HCT116 (cell line): ENCODE results near the gene SEMA6A. TPM values are rescaled to one million over a fixed set of nuclear protein-coding genes. Genes with fewer than 3 reads are reported as not detected.

Source experiments
- ATAC-seq: fragments of 200-7000 bp; cut with Tn5 transposase; 2 replicates; pipeline ENCODE4 v1.9.1; 2020; ENCODE audit warnings: mild to moderate bottlenecking, moderate library complexity
- BruUV-seq: library from RNA; stranded (reverse); fragments of 400-500 nt; replicated peaks from 2 replicates; lab custom pipeline; 2021; lab: Mats Ljungman, UMichigan
- CTCF ChIA-PET: fragments of 300-600 bp; sonication (Branson Sonifier 250); formaldehyde crosslinking; loops from one replicate; lab custom pipeline; 2021; ENCODE audit warnings: antibody characterized with exemption; lab: Charles Lee
- POLR2A ChIA-PET: fragments of 300-600, 350-600 bp; sonication (Branson Sonifier 250); formaldehyde crosslinking; loops from one replicate; lab custom pipeline; 2021; ENCODE audit warnings: antibody characterized with exemption; lab: Charles Lee
- RAD21 ChIA-PET, 2 experiments: fragments of 300-600 bp; sonication (Branson Sonifier 250); formaldehyde crosslinking; loops; one replicate each; lab custom pipeline; 2023; ENCODE audit warnings: low total read pairs in 2 of 2; ENCODE audit not compliant: uncharacterized antibody in 2 of 2, unreplicated experiment in 2 of 2, low non-redundant PET in 1 of 2; lab: Charles Lee
- DNase-seq: peaks from one replicate; pipeline ENCODE4 v3.0.0-alpha.2; 2010; ENCODE audit warnings: low read depth, low spot score
- H2AFZ ChIP-seq: fragments of 200-600 bp; shearing (Covaris generic), sonication (generic); 2 replicates; pipeline ENCODE4 v1.6.1; 2017; ENCODE audit warnings: low read depth, mixed run types, mixed read lengths, antibody characterized with exemption, low read length; ENCODE audit not compliant: poor library complexity, severe bottlenecking
- H3K27ac ChIP-seq: 2 replicates; pipeline ENCODE4 v1.5.1; 2012; ENCODE audit warnings: low read depth, low read length
- H3K27me3 ChIP-seq: fragments of 200-600 bp; sonication (generic); 2 replicates; pipeline ENCODE4 v1.6.1; 2016; ENCODE audit warnings: mixed run types, low read length, mixed read lengths; ENCODE audit not compliant: insufficient read depth
- H3K36me3 ChIP-seq, 2 experiments: fragments of 200-500 bp in 1 of 2; fragments of 200-600 bp in 1 of 2; sonication (Bioruptor generic) in 1 of 2; sonication (generic) in 1 of 2; 2 replicates each; pipeline versions ENCODE4 v1.5.1 to v1.6.1; 2014 to 2016; ENCODE audit warnings: low read length in 2 of 2, inconsistent platforms in 1 of 2, mixed read lengths in 1 of 2, mixed run types in 1 of 2; ENCODE audit not compliant: insufficient read depth in 2 of 2, control insufficient read depth in 1 of 2
- H3K4me1 ChIP-seq, 2 experiments: fragments of 200-600 bp in 1 of 2; sonication (generic) in 1 of 2; 2 replicates each; pipeline versions ENCODE4 v1.5.1 to v1.6.1; 2012 to 2017; ENCODE audit warnings: low read length in 2 of 2, inconsistent platforms in 1 of 2, mild to moderate bottlenecking in 1 of 2, mixed read lengths in 1 of 2, mixed run types in 1 of 2, moderate library complexity in 1 of 2; ENCODE audit not compliant: insufficient read depth in 2 of 2, control insufficient read depth in 1 of 2
- H3K4me2 ChIP-seq: fragments of 200-600 bp; sonication (generic); 2 replicates; pipeline ENCODE4 v1.6.1; 2017; ENCODE audit warnings: mixed run types, low read length, mixed read lengths
- H3K4me3 ChIP-seq, 2 experiments: fragments of 200-600 bp in 1 of 2; sonication (generic) in 1 of 2; replicated peaks in 1 of 2; 2 replicates each; pipeline ENCODE4 v1.5.1; 2011 to 2016; ENCODE audit warnings: low read length in 2 of 2, control low read depth in 1 of 2, low read depth in 1 of 2, mild to moderate bottlenecking in 1 of 2, mixed read lengths in 1 of 2, mixed run types in 1 of 2
- H3K79me2 ChIP-seq: fragments of 200-600 bp; sonication (generic); 2 replicates; pipeline ENCODE4 v1.6.1; 2017; ENCODE audit warnings: mild to moderate bottlenecking, mixed run types, low read length, moderate library complexity, mixed read lengths; ENCODE audit not compliant: insufficient read depth
- H3K9ac ChIP-seq: fragments of 200-600 bp; sonication (generic); 2 replicates; pipeline ENCODE4 v1.6.1; 2016; ENCODE audit warnings: low read length, mixed read lengths
- H3K9me2 ChIP-seq: fragments of 200-600 bp; sonication (generic), shearing (Covaris generic); 2 replicates; pipeline ENCODE4 v1.6.1; 2017; ENCODE audit warnings: mixed run types, mild to moderate bottlenecking, moderate library complexity; ENCODE audit not compliant: insufficient read depth
- H3K9me3 ChIP-seq, 2 experiments: fragments of 200-500 bp in 1 of 2; fragments of 200-600 bp in 1 of 2; sonication (Bioruptor generic) in 1 of 2; sonication (generic) in 1 of 2; 2 replicates each; pipeline ENCODE4 v1.6.1; 2014 to 2017; ENCODE audit warnings: low read length in 2 of 2, mixed read lengths in 2 of 2, inconsistent platforms in 1 of 2, low read depth in 1 of 2, mild to moderate bottlenecking in 1 of 2, mixed run types in 1 of 2, moderate library complexity in 1 of 2; ENCODE audit not compliant: control insufficient read depth in 1 of 2, insufficient read depth in 1 of 2
- H4K20me1 ChIP-seq: fragments of 200-600 bp; sonication (generic), shearing (Covaris generic); 2 replicates; pipeline ENCODE4 v1.6.1; 2017; ENCODE audit warnings: mixed run types, mild to moderate bottlenecking, moderate library complexity; ENCODE audit not compliant: insufficient read depth
- CBX3 ChIP-seq: IDR thresholded peaks from 2 replicates; pipeline ENCODE4 v1.6.1; 2012; ENCODE audit warnings: low read depth
- EGR1 ChIP-seq: IDR thresholded peaks from 2 replicates; pipeline ENCODE4 v1.6.1; 2012; ENCODE audit warnings: low read depth
- EZH2 ChIP-seq: fragments of 200-600 bp; sonication (generic); IDR thresholded peaks from 2 replicates; pipeline ENCODE4 v1.6.1; 2017; ENCODE audit warnings: antibody characterized with exemption, mixed run types
- FOSL1 ChIP-seq: IDR thresholded peaks from 2 replicates; pipeline ENCODE4 v1.6.1; 2012; ENCODE audit warnings: low read depth
- POLR2A ChIP-seq: IDR thresholded peaks from 2 replicates; pipeline ENCODE4 v1.7.0; 2011; ENCODE audit warnings: borderline replicate concordance; ENCODE audit not compliant: insufficient read depth, insufficient read length; ENCODE audit errors: extremely low read depth
- RAD21 ChIP-seq: IDR thresholded peaks from 2 replicates; pipeline ENCODE4 v1.6.1; 2012; ENCODE audit warnings: low read depth, mild to moderate bottlenecking
- SP1 ChIP-seq: IDR thresholded peaks from 2 replicates; pipeline ENCODE4 v1.6.1; 2012; ENCODE audit warnings: low read depth
- SRF ChIP-seq: IDR thresholded peaks from 2 replicates; pipeline ENCODE4 v1.6.1; 2012; ENCODE audit warnings: low read depth
- TCF7L2 ChIP-seq: IDR thresholded peaks from 2 replicates; pipeline ENCODE4 v1.7.0; 2011; ENCODE audit warnings: borderline replicate concordance, inconsistent platforms; ENCODE audit not compliant: insufficient read depth, insufficient read length; ENCODE audit errors: extremely low read depth
- YY1 ChIP-seq: IDR thresholded peaks from 2 replicates; pipeline ENCODE4 v1.6.1; 2011; ENCODE audit warnings: low read length, low read depth, moderate library complexity, mild to moderate bottlenecking; ENCODE audit not compliant: insufficient replicate concordance; ENCODE audit errors: extremely low read depth
- intact Hi-C: fragments of 100-400 bp; cut with micrococcal nuclease; formaldehyde crosslinking; loops from 2 replicates; pipeline ENCODE4 v1.10.0; 2022
- total RNA-seq: library from RNA; stranded (reverse); gene quantifications from one replicate; pipeline ENCODE4 v1.2.1, GENCODE V29; 2021; ENCODE audit not compliant: unreplicated experiment
- TF ChIP-seq, protein P1 (sequence below): IDR thresholded peaks from 2 replicates; pipeline ENCODE4 v1.6.1; 2012
- TF ChIP-seq, protein P2 (sequence below), 3 experiments: fragments of 200-600 bp in 1 of 3; sonication (generic) in 1 of 3; IDR thresholded peaks in 2 of 3; conservative IDR thresholded peaks in 1 of 3; 2 replicates each; pipeline ENCODE4 v1.5.1; 2012 to 2017; ENCODE audit warnings: low read depth in 2 of 3, low read length in 2 of 3, antibody characterized with exemption in 1 of 3, borderline replicate concordance in 1 of 3, control low read depth in 1 of 3, mild to moderate bottlenecking in 1 of 3, mixed read lengths in 1 of 3, mixed run types in 1 of 3, moderate library complexity in 1 of 3; ENCODE audit not compliant: insufficient read depth in 1 of 3
- TF ChIP-seq, protein P3 (sequence below): IDR thresholded peaks from 2 replicates; pipeline ENCODE4 v1.6.1; 2011; ENCODE audit warnings: mild to moderate bottlenecking, low read length, moderate library complexity; ENCODE audit not compliant: insufficient replicate concordance; ENCODE audit errors: extremely low read depth

Gene SEMA6A
- total RNA-seq, 1 experiment from 2014 or later: 6.7 TPM

DNA sequence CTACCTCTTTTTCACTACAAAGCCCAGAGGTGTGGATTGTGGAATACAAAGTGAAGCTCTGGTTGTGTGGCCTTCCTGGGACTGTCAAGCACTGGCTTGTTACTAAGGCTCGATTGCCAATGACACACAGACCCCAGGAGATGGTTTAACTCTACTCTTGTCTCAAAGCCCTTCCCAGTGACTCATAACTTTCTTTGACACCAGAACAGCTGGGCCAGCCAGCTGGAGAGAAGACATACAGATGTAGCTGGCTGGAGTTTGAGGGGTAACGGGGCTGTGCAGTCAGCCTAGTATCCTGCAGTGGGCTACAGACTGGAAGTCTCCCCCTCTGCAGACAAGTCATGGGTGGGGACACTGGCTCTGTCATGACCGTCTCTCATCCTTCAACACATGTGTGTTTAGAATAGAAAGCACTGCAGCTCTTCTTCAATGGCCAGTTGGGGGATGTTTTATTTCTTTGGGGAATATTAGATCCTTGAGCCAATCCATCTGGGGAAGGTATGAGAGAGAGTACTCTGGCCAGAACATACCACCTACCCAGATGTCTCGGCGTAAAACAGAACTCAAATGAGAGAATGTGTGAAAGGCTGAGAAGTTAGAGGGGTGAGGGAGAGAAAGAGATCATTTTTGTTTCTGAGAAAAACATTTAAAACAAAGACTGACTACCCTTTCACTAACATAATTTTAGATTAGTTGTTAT is 53.3 kb downstream of the SEMA6A start:
- no peak for DNase-seq
- POLR2A ChIA-PET: no interaction called here
- ATAC-seq: no peak
- Histone ChIP-seq H3K27me3 (no peaks in the 10 kb centered on the region), H3K4me1 (peaks cover 0 to 7% of the 10 kb centered on the region in 2 experiments; a peak in 1 of 4 replicates), H3K27ac (no peak overlapping the region), H3K79me2 (no peaks in the 10 kb centered on the region), H3K36me3 (no peaks in the 10 kb centered on the region), H3K4me2 (no peak overlapping the region), H2AFZ (no peak overlapping the region), H3K9me3 (no peaks in the 10 kb centered on the region), H3K9me2 (no peaks in the 10 kb centered on the region), H4K20me1 (no peaks in the 10 kb centered on the region), H3K4me3 (no peak overlapping the region), H3K9ac (no peak overlapping the region)
- intact Hi-C loops: loop anchor here (1.0 kb wide), 1 partner anchor 28 kb away; no protein-coding TSS in a partner anchor
- TF ChIP-seq EGR1 (no peak), FOSL1 (no peak)
- TF ChIP-seq, protein P1, sequence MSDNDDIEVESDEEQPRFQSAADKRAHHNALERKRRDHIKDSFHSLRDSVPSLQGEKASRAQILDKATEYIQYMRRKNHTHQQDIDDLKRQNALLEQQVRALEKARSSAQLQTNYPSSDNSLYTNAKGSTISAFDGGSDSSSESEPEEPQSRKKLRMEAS: no peak
- no TSS peak for BruUV-seq
- RAD21 ChIA-PET: no interaction called here
- CTCF ChIA-PET: no interaction called here

DNA sequence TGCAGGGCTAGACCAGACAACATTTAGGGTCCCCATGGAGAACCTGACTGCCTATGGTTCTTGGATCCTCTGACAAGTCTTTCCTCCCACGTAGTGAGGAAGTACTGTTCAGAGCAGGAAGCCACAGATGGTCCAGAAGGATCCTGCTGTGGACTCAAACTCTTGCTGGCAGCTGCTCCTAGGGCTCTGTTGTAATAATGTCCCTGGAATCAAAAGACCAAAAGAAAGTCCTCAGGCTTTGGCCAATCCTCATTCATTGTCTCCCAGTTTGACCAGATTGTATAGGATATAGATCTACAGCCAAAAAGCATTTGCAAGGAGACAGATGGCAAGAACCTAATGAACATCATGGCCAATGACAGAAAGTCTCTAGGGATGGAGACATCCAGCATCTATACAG is 53.9 kb downstream of the SEMA6A start:
- Histone ChIP-seq H3K4me2 (no peak overlapping the region), H4K20me1 (no peaks in the 10 kb centered on the region), H3K27me3 (no peaks in the 10 kb centered on the region), H3K9me3 (no peaks in the 10 kb centered on the region), H3K36me3 (no peaks in the 10 kb centered on the region), H3K27ac (no peak overlapping the region), H3K4me1 (peaks cover 0 to 7% of the 10 kb centered on the region in 2 experiments; a peak in 1 of 4 replicates), H3K79me2 (no peaks in the 10 kb centered on the region), H3K4me3 (no peak overlapping the region), H3K9ac (no peak overlapping the region), H3K9me2 (no peaks in the 10 kb centered on the region), H2AFZ (no peak overlapping the region)
- no peak for ATAC-seq
- no peak for DNase-seq
- CTCF ChIA-PET: no interaction called here
- intact Hi-C loops: loop anchor here (1.0 kb wide), 1 partner anchor 27 kb away; no protein-coding TSS in a partner anchor
- RAD21 ChIA-PET: no interaction called here
- POLR2A ChIA-PET: no interaction called here
- no TSS peak for BruUV-seq
- TF ChIP-seq SRF (no peak), YY1 (no peak), EZH2 (no peak), POLR2A (no peak), SP1 (no peak), RAD21 (no peak), TCF7L2 (no peak), CBX3 (no peak)
- TF ChIP-seq, protein P2, sequence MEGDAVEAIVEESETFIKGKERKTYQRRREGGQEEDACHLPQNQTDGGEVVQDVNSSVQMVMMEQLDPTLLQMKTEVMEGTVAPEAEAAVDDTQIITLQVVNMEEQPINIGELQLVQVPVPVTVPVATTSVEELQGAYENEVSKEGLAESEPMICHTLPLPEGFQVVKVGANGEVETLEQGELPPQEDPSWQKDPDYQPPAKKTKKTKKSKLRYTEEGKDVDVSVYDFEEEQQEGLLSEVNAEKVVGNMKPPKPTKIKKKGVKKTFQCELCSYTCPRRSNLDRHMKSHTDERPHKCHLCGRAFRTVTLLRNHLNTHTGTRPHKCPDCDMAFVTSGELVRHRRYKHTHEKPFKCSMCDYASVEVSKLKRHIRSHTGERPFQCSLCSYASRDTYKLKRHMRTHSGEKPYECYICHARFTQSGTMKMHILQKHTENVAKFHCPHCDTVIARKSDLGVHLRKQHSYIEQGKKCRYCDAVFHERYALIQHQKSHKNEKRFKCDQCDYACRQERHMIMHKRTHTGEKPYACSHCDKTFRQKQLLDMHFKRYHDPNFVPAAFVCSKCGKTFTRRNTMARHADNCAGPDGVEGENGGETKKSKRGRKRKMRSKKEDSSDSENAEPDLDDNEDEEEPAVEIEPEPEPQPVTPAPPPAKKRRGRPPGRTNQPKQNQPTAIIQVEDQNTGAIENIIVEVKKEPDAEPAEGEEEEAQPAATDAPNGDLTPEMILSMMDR (IDR thresholded peaks at IDR 0.05 in 2 of 3, conservative IDR thresholded peaks at IDR 0.05 in 1 of 3; ENCODE audit: borderline replicate concordance in 1 of 3, insufficient read depth in 1 of 3, low read depth in 2 of 3, low read length in 2 of 3): no peak
- TF ChIP-seq, protein P3, sequence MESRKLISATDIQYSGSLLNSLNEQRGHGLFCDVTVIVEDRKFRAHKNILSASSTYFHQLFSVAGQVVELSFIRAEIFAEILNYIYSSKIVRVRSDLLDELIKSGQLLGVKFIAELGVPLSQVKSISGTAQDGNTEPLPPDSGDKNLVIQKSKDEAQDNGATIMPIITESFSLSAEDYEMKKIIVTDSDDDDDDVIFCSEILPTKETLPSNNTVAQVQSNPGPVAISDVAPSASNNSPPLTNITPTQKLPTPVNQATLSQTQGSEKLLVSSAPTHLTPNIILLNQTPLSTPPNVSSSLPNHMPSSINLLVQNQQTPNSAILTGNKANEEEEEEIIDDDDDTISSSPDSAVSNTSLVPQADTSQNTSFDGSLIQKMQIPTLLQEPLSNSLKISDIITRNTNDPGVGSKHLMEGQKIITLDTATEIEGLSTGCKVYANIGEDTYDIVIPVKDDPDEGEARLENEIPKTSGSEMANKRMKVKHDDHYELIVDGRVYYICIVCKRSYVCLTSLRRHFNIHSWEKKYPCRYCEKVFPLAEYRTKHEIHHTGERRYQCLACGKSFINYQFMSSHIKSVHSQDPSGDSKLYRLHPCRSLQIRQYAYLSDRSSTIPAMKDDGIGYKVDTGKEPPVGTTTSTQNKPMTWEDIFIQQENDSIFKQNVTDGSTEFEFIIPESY: no peak
